HG03108 (cell line): ENCODE measurements around the gene ERCC1.

Experiments
- ATAC-seq: cut with Tn5 transposase; IDR thresholded peaks from one replicate; pipeline ENCODE4 v1.9.1; 2021; ENCODE audit warnings: moderate library complexity; ENCODE audit not compliant: unreplicated experiment

The ERCC1 gene

DNA sequence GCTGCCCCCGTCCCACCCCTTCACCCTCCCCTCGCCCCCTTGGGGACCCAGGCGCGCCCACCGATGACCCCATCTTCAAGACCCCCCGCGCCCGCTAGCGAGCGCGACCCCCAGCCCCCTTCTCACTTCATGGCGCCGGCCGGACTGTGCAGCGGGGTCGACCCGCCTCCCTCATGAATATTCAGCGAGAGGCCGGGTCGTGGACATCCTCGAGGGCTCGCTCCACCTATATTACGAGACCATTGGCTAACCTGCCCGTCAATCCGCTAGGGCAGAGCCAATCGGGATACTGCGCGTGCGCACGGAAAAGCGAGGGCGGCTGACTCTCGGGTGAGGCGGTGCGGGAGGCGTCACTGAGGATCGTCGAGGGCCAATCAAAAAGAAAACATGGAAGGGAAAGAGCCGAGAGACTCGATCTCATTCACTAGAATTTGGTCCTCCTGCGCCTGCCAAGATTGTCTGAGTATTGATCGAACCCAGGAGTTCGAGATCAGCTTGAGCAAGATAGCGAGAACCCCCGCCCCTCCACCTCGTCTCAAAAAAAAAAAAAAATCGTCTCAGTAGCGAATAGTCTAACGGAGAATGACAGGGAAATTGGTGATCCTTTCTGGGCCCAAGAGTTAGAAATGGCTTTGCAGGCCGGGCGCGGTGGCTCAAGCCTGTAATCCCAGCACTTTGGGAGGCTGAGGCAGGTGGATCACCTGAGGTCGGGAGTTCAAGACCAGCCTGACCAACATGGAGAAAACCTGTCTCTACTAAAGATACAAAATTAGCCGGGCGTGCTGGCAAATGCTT is 53.1 kb downstream of the ERCC1 start, which contains the start of gene ERCC2:
Gene ERCC2, minus strand, starts transcription at position 164 of the 795 bp plus-strand sequence. Its CDS starts 33 bp downstream, at position 131.
- peak; percentile 96 for ATAC-seq

DNA sequence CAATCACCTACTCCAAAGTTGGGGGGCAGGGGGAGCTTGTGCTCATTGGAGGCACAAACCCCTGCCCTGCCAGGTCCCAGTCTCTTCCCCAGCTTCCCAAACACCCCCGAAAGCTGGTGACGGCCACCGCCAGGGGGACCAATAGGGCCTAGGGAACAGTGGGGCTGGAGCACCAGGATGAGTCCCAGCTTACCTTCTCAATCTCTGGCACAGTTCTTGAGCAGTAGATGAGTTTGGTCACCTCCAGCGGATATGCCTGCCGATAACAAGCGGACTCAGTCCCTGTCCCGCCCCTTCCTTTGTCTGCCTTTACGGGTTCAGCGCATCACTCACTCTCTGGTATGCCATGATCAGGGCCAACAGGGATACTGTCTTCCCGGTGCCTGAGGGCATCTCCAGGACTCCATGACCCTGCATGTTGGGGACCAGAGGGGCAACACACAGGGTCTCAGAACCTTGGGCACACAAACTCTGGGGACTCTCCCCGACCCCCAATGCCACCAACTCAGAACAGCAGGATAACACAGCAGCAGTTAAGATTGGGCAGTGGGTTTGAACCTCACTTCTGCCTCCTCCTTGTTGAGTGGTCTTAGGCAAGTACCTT is 54.9 kb downstream of the ERCC1 start:
- ATAC-seq, result no peak

DNA sequence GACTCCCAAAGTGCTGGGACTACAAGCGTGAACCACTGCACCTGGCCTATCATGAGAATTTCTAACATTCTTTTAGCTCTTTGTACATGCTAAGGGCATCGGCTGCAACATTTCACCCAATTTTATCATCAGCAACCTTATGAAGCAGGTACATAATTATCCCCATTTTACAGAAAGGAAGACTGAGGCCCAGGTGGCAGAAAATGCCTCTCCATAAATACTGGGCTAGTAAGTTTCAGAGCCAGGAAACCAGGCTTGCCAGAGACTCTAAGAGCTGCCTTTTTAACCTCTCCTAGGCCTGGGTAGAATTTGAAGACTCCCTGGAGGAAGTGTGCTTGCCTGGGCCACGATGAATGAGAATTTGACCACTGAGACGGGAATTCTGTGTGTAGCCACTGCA is 55.6 kb downstream of the ERCC1 start:
- ATAC-seq, result no peak

- ATAC-seq, result no peak
Observed at GRCh38 chr19:45364696-45365095, 59.0 kb downstream of the ERCC1 start.

DNA sequence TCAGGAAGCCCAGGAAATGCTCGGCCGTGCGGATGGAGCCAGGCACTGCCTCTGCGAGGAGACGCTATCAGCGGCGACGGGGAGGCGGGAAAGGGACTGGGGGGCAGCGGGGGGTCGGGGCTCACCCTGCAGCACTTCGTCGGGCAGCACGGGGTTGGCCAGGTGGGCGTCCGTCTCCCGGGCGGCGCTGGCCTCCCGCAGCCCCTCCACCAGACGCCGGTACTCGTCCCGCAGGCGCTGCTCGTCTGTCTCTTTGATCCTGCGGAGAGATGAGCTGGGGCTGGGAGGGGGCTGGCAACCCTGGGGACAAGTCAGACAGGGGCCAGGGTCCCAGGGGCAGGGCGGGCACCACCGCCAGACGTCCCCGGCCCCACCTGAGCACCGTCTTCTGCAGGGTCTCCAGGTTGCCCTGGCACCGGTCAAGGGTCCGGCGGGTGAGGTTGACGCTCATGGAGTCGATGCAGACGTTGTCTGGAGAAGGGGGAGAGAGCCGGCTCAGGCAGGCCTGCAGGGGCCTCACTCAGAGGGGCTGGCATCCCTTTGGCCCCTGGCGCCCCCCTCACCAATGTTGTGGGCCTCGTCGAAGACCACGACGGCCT is 59.8 kb downstream of the ERCC1 start:
- ATAC-seq, result no peak

- ATAC-seq, result no peak
Observed at GRCh38 chr19:45362291-45362690, 61.4 kb downstream of the ERCC1 start.

GRCh38 chr19:45361608-45362007 is 62.1 kb downstream of the ERCC1 start:
- ATAC-seq, result no peak

- ATAC-seq, result no peak
Observed at GRCh38 chr19:45358213-45358792, 65.4 kb downstream of the ERCC1 start.

GRCh38 chr19:45357445-45357783 is 66.3 kb downstream of the ERCC1 start:
- ATAC-seq, result no peak
